ENCODE data around the gene TCP10L.
"Not testable (repeated sequence)": the region's sequence is repeated elsewhere in the genome, so short reads cannot be mapped to it uniquely, and the experiment has no call there.

Gene TCP10L

DNA sequence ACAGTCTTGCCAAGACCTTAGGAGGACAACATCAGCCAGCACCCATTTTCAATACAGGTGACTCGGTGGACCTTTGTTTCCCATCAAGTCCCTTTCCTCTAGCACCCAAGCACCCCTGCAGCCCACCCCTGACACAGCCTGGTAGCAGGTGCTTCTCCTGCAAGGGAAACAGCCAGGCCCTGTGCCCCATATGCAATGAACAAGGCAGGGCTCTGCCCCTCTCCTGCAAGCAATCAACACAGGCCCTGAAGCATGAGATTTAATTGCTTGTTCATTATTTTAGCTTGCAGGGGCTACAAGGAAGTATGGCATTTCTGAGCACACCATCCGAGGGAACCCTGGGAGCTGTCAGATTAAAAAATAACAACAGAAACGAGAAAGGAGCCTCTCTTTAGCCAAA is 35.4 kb downstream of the TCP10L start:
- no peak for DNase-seq

- DNase-seq = no peak
Observed at GRCh38 chr21:32549440-32549839, 35.9 kb downstream of the TCP10L start.

DNA sequence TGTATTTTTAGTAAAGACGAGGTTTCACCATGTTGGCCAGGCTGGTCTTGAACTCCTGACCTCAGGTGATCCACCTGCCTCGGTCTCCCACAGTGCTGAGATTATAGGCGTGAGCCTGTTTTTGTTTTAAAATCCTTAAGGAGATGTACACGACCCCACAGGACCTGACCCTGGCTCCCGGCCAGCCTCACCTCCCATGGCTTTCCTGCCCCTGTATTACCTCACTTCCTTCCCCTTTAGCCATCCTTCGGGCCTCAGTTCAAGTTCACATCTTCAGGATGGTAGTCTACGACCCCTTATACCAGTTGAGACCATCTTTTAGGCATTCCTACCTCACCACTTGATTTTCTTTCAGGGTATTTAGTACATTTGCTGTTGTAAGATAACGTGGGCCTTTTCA is 36.3 kb downstream of the TCP10L start:
- no peak for DNase-seq

- DNase-seq = no peak
Observed at GRCh38 chr21:32547018-32547417, 38.3 kb downstream of the TCP10L start.

GRCh38 chr21:32545948-32546441 is 39.3 kb downstream of the TCP10L start:
- DNase-seq = no peak

GRCh38 chr21:32544697-32545096 is 40.6 kb downstream of the TCP10L start:
- no peak for DNase-seq

- no peak for DNase-seq
Observed at GRCh38 chr21:32543975-32544374, 41.3 kb downstream of the TCP10L start.

GRCh38 chr21:32543056-32543455 is 42.3 kb downstream of the TCP10L start:
- not testable (repeated sequence) for DNase-seq

- DNase-seq = no peak
Observed at GRCh38 chr21:32539378-32539777, 45.9 kb downstream of the TCP10L start.

DNA sequence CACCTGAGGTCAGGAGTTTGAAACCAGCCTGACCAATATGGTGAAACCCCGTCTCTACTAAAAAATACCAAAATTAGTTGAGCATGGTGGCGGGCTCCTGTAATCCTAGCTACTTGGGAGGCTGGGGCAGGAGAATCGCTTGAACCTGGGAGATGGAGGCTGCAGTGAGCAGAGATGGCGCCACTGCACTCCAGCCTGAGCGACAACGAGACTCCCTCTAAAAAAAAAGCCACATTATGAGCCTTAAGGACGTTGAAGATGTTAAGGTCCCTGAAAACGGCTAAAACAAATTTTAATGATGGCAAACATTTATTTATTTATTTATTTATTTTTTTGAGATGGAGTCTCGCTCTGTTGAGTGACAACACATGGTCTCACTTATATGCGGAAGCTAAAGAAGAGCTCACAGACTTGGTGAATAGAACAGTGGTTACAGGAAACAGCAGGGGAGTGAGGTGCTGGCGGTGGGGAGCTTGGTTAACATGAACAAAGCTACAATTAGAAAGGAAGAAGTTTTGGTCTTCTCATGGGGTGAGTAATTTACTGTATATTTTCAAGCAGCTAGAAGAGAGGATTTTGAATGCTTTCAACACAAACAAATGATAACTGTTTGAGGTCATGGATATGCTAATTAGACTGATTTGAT is 47.1 kb downstream of the TCP10L start:
- DNase-seq = no peak

DNA sequence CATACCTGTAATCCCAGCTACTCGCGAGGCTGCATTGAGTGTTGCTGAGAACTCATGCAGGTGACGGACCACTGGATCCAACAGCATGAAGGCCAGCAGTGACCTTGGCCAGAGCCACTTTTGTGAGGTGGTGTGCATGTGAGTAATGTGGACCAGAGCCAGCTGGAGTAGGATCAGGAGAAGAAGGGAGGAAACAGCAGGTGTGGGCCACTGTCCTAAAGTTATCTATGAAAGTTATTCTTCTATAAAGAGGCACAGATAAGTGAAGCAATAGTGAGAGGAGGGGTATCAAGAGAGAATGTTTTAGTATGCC is 47.8 kb downstream of the TCP10L start:
- no peak for DNase-seq

DNA sequence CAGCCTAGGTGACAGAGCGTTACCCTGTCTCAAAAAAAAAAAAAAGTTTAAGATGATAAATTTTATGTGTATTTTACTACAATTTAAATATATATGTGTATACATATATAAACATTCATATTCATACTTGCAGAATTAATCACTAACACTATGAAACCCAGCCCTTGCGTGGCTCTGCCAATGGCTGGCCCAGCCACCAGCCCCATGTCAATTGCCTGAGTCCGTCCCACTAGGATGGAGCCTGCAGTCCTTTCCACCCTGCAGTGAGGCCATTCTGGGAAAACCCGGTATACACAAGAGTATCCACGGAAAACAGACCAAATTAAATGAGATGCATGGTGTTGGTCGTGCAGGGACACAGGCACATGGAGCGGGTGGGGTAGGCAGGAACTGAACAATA is 49.7 kb downstream of the TCP10L start:
- no peak for DNase-seq

- DNase-seq = no peak
Observed at GRCh38 chr21:32534113-32534512, 51.2 kb downstream of the TCP10L start.

- no peak for DNase-seq
Observed at GRCh38 chr21:32533611-32534010, 51.7 kb downstream of the TCP10L start.

GRCh38 chr21:32533053-32533452 is 52.3 kb downstream of the TCP10L start:
- no peak for DNase-seq

DNA sequence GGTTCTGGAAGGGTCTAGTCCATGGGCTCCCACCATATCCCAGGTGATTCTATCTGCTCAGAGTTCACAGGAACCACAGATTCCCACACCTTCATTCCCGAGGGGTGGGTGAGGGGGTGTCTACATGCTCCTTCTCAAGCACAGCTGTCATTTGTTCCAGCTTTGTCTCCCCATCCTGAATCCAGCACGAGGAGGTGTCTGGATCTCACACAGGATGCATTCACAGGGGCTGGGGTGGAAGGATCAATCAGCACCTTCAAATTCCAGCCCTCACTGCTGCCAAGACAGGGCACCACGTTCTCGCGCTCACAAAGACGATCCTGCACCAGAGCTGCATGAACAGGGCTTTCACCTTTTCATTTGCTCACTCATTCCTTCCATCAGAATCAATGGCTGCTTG is 52.7 kb downstream of the TCP10L start:
- DNase-seq = no peak

- not testable (repeated sequence) for DNase-seq
Observed at GRCh38 chr21:32531561-32531960, 53.8 kb downstream of the TCP10L start.

- not testable (repeated sequence) for DNase-seq
Observed at GRCh38 chr21:32530809-32531208, 54.5 kb downstream of the TCP10L start.

DNA sequence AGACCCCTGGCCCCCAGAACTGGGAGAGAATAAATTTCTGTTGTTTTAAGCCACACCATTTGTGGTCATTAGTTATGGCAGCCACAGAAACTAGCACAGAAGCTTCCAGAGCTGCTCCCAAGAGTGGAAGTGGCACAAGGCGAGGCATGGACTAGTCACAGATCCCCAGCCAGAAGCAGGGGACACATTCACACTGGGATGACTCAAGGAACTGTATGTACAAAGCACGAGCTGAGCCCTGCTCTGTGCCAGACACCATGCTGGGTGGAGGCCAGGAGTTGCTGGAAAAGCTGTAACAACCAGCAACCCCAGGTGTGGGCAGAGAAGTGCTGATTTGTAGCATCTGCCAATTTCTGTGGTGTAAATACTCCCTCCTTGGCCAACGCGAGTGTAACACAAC is 55.6 kb downstream of the TCP10L start:
- DNase-seq = no peak

DNA sequence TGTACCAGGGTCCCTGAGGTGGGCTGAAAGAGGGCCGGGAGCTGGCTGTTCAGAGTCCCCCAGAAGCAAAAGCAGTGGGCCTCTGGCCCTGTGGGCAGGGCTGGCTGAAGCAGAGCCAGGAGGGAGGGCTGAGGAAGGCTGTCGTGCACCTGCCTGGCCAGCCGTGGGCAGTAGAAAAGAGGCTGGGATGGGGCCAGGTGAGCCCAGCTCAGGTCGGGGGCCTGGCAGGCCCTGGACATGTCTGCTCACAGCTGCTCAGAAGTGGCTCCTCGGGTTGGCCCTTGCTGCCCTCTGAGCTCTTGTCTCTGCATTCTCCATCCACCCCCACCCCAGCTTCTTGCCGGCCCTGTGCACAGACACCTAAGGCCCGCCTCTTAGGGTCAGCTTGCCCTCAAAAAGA is 60.0 kb downstream of the TCP10L start:
- DNase-seq = no peak

GRCh38 chr21:32523988-32524719 is 61.2 kb downstream of the TCP10L start:
- DNase-seq = no peak
